Liver (tissue), 9 donors: ENCODE measurements around the gene CSMD2. TPM values are rescaled to one million over a fixed set of nuclear protein-coding genes. Genes with fewer than 3 reads are reported as not detected.

ENCODE experiments used
- DNase-seq: peaks from one replicate; pipeline ENCODE4 v3.0.0-alpha.2; 2017; ENCODE audit warnings: low spot score
- H3K27ac ChIP-seq, 2 donors: one replicate each; pipeline ENCODE4 v1.7.0; 2013; ENCODE audit warnings: inconsistent platforms in 2 of 2, low read length in 2 of 2, control low read depth in 1 of 2, low read depth in 1 of 2, mild to moderate bottlenecking in 1 of 2
- H3K27me3 ChIP-seq, 4 donors: one replicate each; pipeline versions ENCODE4 v1.6.1 to v1.7.0; 2013; ENCODE audit warnings: low read length in 3 of 4, inconsistent platforms in 1 of 4, mild to moderate bottlenecking in 1 of 4, moderate library complexity in 1 of 4; ENCODE audit not compliant: control insufficient read depth in 4 of 4, insufficient read depth in 4 of 4
- H3K36me3 ChIP-seq, 4 donors: one replicate each; pipeline versions ENCODE4 v1.6.1 to v1.7.0; 2013; ENCODE audit warnings: low read length in 3 of 4, mild to moderate bottlenecking in 3 of 4, low read depth in 1 of 4, moderate library complexity in 1 of 4; ENCODE audit not compliant: control insufficient read depth in 4 of 4, insufficient read depth in 3 of 4
- H3K4me1 ChIP-seq, 4 donors: one replicate each; pipeline versions ENCODE4 v1.6.1 to v1.7.0; 2013; ENCODE audit warnings: low read length in 3 of 4, mild to moderate bottlenecking in 3 of 4, moderate library complexity in 1 of 4; ENCODE audit not compliant: control insufficient read depth in 4 of 4, insufficient read depth in 4 of 4
- H3K4me3 ChIP-seq, 3 donors: one replicate each; pipeline versions ENCODE4 v1.6.1 to v1.7.0; 2013; ENCODE audit warnings: low read length in 3 of 3, control low read depth in 1 of 3, low read depth in 1 of 3, mild to moderate bottlenecking in 1 of 3
- H3K9ac ChIP-seq, 2 donors: one replicate each; pipeline ENCODE4 v1.7.0; 2013; ENCODE audit warnings: low read length in 2 of 2, mild to moderate bottlenecking in 2 of 2, moderate library complexity in 2 of 2, control low read depth in 1 of 2, low read depth in 1 of 2
- H3K9me3 ChIP-seq, 4 donors: one replicate each; pipeline versions ENCODE4 v1.6.1 to v1.7.0; 2013; ENCODE audit warnings: low read length in 3 of 4; ENCODE audit not compliant: control insufficient read depth in 4 of 4
- ATF3 ChIP-seq: IDR thresholded peaks from 2 replicates; pipeline ENCODE4 v1.6.1; 2016; ENCODE audit warnings: antibody characterized with exemption
- CTCF ChIP-seq: fragments of 150-350 bp; IDR thresholded peaks from 2 replicates; pipeline ENCODE4 v1.5.1; 2017; ENCODE audit warnings: improper control_type of control experiment, low read depth, low read length; ENCODE audit not compliant: missing input control
- EGR1 ChIP-seq, 2 donors: IDR thresholded peaks; 2 replicates each; pipeline ENCODE4 v1.6.1; 2016 to 2018; ENCODE audit warnings: antibody characterized with exemption in 2 of 2, low read depth in 2 of 2
- FOXA1 ChIP-seq: IDR thresholded peaks from 2 replicates; pipeline ENCODE4 v1.6.1; 2016; ENCODE audit warnings: antibody characterized with exemption
- FOXA2 ChIP-seq: IDR thresholded peaks from 2 replicates; pipeline ENCODE4 v1.6.1; 2016; ENCODE audit warnings: antibody characterized with exemption
- GABPA ChIP-seq, 2 donors: IDR thresholded peaks in 1 of 2; conservative IDR thresholded peaks in 1 of 2; 2 replicates each; pipeline ENCODE4 v1.6.1; 2016; ENCODE audit warnings: antibody characterized with exemption in 2 of 2, mild to moderate bottlenecking in 1 of 2, moderate library complexity in 1 of 2
- HNF4A ChIP-seq, 2 donors: conservative IDR thresholded peaks; 2 replicates each; pipeline ENCODE4 v1.6.1; 2016; ENCODE audit warnings: antibody characterized with exemption in 2 of 2, mild to moderate bottlenecking in 2 of 2
- JUND ChIP-seq, 2 donors: IDR thresholded peaks; 2 replicates each; pipeline ENCODE4 v1.6.1; 2016; ENCODE audit warnings: antibody characterized with exemption in 2 of 2
- MAX ChIP-seq: IDR thresholded peaks from 2 replicates; pipeline ENCODE4 v1.6.1; 2016; ENCODE audit warnings: antibody characterized with exemption
- RAD21 ChIP-seq, 2 donors: IDR thresholded peaks; 2 replicates each; pipeline ENCODE4 v1.6.1; 2016; ENCODE audit warnings: antibody characterized with exemption in 2 of 2, mild to moderate bottlenecking in 2 of 2
- REST ChIP-seq: IDR thresholded peaks from 2 replicates; pipeline ENCODE4 v1.6.1; 2016; ENCODE audit warnings: antibody characterized with exemption, mild to moderate bottlenecking
- RXRA ChIP-seq, 2 donors: IDR thresholded peaks; 2 replicates each; pipeline ENCODE4 v1.6.1; 2017 to 2018; ENCODE audit warnings: antibody characterized with exemption in 2 of 2, mild to moderate bottlenecking in 1 of 2
- SP1 ChIP-seq: IDR thresholded peaks from 2 replicates; pipeline ENCODE4 v1.6.1; 2018; ENCODE audit warnings: antibody characterized with exemption, mild to moderate bottlenecking
- TAF1 ChIP-seq: conservative IDR thresholded peaks from 2 replicates; pipeline ENCODE4 v1.6.1; 2016; ENCODE audit warnings: antibody characterized with exemption, mild to moderate bottlenecking
- YY1 ChIP-seq: IDR thresholded peaks from 2 replicates; pipeline ENCODE4 v1.6.1; 2016; ENCODE audit warnings: antibody characterized with exemption, mild to moderate bottlenecking
- ZBTB33 ChIP-seq: IDR thresholded peaks from 2 replicates; pipeline ENCODE4 v1.6.1; 2016; ENCODE audit warnings: antibody characterized with exemption
- WGBS: extraction: QIAGEN DNeasy Blood & Tissue Kit; methylation state at CpG from one replicate; pipeline ENCODE4 v1.1.7; 2013; 5-methylcytosine and 5-hydroxymethylcytosine counted together
- polyA plus RNA-seq, 2 donors: library from polyadenylated mRNA; stranded (reverse) in 1 of 2; unstranded in 1 of 2; fragments of 200-250 nt in 1 of 2; fragments of >200 nt in 1 of 2; fragmentation: Nextera tagmentation in 1 of 2; extraction: Ambion mirVana in 1 of 2; gene quantifications; one replicate each; pipeline versions ENCODE4 v1.2.1 to v1.2.3, GENCODE V29; 2013 to 2015
- total RNA-seq, 2 donors: library from RNA; depleted of rRNA; stranded (reverse); fragments of >200 nt; gene quantifications; one replicate each; pipeline ENCODE4 v1.2.3, GENCODE V29; 2014
- donor health status: healthy.
- donor health status: healthy.
- donor health status: healthy.
- donor health status: healthy.
- donor health status: healthy.

The CSMD2 gene
- total and polyA plus RNA-seq, 4 donors, result 0.08 to 0.09 TPM; not detected in 2

GRCh38 chr1:33532250-33532649 is 632.8 kb downstream of the CSMD2 start (continued):
- TF ChIP-seq CTCF (no peak), SP1 (no peak), RAD21 (IDR thresholded peaks at IDR 0.05) (no peak)

GRCh38 chr1:33529957-33530356 is 635.1 kb downstream of the CSMD2 start:
- Histone ChIP-seq H3K9ac (no peak overlapping the region), H3K4me3 (no peak overlapping the region), H3K4me1 (no peaks in the 10 kb centered on the region), H3K27me3 (peaks cover 0 to 6% (median 0%) of the 10 kb centered on the region in 4 donors), H3K9me3 (no peaks in the 10 kb centered on the region), H3K27ac (no peak overlapping the region), H3K36me3 (no peaks in the 10 kb centered on the region)
- no peak for DNase-seq
- whole genome bisulfite sequencing, result 38% methylated on average over 1 of the region's 1 CpG
- TF ChIP-seq GABPA (IDR thresholded peaks at IDR 0.05 in 1 of 2, conservative IDR thresholded peaks at IDR 0.05 in 1 of 2) (no peak), MAX (no peak), ATF3 (no peak), JUND (IDR thresholded peaks at IDR 0.05) (no peak), FOXA1 (no peak), FOXA2 (no peak), CTCF (no peak), RXRA (IDR thresholded peaks at IDR 0.05) (no peak), SP1 (no peak), EGR1 (IDR thresholded peaks at IDR 0.05; ENCODE audit: low read depth in 2 of 2) (no peak), YY1 (no peak), RAD21 (IDR thresholded peaks at IDR 0.05) (no peak), ZBTB33 (no peak), HNF4A (conservative IDR thresholded peaks at IDR 0.05) (no peak), REST (no peak), TAF1 (no peak)
